Raji (cell line): ENCODE measurements around the gene CDHR1.

ENCODE experiments used
- POLR2A ChIP-seq: IDR thresholded peaks from 2 replicates; pipeline ENCODE4 v1.6.1; 2011; ENCODE audit warnings: low read depth, low read length, control low read depth; ENCODE audit not compliant: insufficient read depth

CDHR1 gene

GRCh38 chr10:84194424-84195043 is at the start of gene CDHR1:
TSS of gene CDHR1 (plus strand) at chr10:84194537. CDS start at chr10:84194761, 224 bp downstream.
- TF ChIP-seq POLR2A: no peak

- no peak for TF ChIP-seq POLR2A
Observed at GRCh38 chr10:84147347-84147746, 47.0 kb upstream of the CDHR1 start.

DNA sequence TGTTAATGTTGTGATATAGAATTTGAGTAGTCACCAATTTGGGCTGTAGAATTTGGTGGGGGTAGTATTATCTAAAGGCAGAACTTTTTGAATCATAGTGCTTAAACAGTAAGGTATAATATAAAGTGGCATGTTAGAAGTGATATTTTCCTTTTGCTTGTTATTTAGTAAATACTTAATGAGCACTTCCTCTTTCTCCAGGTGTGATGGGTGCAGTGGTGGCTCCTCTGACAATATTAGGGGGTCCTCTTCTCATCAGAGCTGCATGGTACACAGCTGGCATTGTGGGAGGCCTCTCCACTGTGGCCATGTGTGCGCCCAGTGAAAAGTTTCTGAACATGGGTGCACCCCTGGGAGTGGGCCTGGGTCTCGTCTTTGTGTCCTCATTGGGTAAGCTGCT is 44.5 kb upstream of the CDHR1 start:
- no peak for TF ChIP-seq POLR2A

DNA sequence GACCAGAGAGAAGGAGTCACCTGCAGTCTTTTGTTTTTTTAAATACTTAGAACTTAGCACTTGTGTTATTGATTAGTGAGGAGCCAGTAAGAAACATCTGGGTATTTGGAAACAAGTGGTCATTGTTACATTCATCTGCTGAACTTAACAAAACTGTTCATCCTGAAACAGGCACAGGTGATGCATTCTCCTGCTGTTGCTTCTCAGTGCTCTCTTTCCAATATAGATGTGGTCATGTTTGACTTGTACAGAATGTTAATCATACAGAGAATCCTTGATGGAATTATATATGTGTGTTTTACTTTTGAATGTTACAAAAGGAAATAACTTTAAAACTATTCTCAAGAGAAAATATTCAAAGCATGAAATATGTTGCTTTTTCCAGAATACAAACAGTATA is 41.6 kb upstream of the CDHR1 start:
- no peak for TF ChIP-seq POLR2A

DNA sequence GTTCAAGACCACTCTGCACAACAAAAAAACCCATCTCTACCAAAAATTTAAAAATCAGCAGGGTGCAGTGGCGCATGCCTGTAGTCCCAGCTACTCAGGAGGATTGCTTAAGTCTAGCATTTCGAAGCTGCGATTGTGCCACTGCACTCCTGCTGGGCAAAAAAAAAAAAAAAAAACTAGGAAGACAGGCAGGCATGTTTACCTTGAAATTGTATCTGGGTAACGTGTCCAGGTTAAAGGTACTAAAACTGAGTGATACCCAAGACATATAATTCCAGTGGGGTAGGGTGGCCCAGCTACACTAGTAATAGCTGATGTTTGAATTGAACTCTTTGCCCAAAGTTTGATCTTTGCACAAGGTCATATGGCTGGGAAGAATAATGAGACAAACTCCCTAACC is 38.8 kb upstream of the CDHR1 start:
- no peak for TF ChIP-seq POLR2A

- no peak for TF ChIP-seq POLR2A
Observed at GRCh38 chr10:84156009-84156408, 38.3 kb upstream of the CDHR1 start.

DNA sequence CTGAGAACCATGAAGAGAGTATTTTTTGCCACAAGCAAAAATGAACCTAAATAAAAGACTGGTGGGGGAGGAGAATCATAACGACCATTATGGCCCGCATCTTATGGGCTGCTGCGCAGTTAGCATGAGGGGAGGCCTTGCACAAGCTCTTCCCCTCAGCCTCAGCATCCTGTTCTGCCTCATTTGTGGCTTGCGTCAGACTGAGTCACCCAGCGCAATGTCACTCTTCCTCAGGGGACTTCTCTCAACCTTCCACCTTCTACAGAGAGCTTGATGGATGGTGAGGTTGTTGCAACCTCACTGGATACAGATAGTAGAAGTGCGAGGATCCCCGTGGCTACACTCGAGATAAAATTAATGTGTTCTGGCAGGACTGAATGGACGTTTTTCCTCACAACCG is 37.6 kb upstream of the CDHR1 start:
- no peak for TF ChIP-seq POLR2A

DNA sequence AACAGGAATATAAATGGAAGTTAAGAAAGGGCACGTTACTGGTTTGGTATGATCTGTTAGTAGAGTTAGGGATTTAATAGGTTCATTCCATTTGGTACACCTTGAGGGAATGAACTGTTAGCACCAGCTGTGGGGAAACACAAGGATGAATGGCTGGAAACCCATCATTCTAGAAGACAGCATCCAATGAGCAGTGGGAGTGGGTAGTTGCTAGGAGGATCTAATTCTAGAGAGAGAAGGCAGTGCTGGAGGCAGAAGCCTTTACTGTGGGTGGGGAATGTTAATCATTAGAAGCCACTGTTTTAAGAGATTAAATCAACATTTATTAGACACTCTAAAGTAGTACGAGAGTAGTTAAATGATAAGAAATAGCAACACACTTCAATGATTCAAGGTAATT is 36.3 kb upstream of the CDHR1 start:
- no peak for TF ChIP-seq POLR2A

- no peak for TF ChIP-seq POLR2A
Observed at GRCh38 chr10:84158550-84158949, 35.8 kb upstream of the CDHR1 start.

- no peak for TF ChIP-seq POLR2A
Observed at GRCh38 chr10:84159076-84159685, 35.2 kb upstream of the CDHR1 start.

GRCh38 chr10:84160663-84161362 is 33.5 kb upstream of the CDHR1 start:
- no peak for TF ChIP-seq POLR2A

GRCh38 chr10:84163996-84164395 is 30.3 kb upstream of the CDHR1 start:
- no peak for TF ChIP-seq POLR2A

DNA sequence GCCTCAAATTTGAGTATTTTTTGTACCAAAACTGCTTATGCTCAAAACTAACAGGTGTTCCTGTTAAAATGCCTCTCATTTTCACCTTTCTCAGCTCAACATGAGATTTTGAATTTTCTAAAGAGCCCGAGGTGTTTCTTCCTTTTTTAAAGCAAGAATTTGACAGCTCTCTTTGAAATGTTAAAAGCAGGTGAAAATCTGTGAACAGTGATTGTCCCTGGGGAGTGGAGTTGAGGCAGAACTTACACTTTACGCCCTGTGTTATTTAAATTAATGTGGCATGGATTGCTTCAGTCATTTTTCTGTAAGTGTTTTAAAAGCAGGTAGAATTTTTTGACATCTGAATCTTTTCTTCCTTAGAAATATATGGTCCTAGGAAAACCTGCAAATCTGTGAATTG is 29.9 kb upstream of the CDHR1 start:
- TF ChIP-seq POLR2A: no peak

DNA sequence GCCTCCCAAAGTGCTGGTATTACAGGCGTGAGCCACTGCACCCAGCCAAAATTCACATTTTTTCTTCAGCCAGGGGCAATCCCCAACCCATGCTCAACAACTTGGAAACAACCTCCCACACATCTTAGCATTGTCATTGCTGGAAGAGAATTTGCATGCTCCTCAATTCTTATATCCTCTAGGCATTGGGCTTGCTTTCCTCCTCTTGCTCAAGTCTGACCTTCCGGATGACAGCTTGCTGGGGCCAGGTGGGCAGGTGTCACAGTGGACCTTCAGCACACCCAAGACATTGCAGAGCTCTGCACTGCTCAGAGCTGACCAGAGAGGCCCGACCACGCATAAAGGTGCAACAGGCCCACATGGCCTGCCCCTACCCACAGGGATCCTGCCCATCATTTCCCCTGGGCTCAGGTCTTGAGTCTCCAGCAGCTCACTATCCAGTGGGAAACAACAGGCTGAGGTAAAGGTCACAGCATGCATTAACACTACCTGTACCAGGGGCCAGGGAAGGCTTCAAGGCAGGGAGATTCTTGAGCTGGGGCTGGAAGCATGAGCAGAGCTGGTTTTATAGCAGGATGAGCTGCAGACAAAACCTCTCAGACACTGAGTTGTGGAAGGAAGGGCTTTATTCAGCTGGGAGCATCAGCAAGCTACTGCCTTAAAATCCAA is 27.6 kb upstream of the CDHR1 start:
- no peak for TF ChIP-seq POLR2A

DNA sequence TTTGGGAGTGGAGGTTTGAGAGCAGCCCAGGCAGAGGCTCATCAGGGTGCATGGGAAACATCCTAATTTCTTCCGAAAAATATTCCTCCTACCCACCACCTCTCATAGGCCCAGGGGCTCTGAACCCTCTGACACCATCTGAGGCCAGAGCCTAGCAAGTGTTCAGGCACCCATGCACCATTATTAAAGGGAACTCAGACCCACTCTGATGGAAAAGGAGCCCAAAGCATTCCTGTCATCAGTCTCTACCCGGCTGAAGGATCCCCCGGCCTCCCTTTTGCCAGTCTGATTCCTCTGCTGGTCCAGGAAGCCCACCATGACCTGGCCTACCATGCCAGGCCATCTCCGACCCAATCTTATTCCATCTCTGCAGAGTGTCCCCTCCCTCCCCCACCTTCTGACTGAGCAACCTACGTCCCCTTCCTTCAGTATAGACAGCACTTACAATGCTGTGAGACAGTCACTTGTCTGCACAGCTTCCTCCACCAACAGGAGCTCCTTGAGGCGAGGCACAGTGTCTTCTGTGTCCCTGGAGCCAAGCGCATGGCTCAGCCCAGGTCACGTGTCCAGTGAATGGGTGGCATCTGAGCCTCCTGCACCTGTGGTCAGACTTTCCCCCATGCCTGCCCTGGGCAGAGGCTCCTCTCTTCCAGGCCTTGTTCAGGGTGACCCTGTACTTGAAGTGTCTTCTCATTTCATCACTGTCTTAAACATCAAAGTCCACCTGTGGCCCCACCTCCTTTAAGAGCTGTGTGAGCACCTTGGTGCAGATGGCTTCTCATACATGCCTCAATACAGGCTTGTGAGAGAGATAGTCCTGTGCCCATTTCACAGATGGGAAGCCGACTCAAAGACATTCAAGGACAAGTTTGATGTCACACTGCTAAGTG is 21.6 kb upstream of the CDHR1 start:
- no peak for TF ChIP-seq POLR2A
